Measurements from ENCODE around the gene PECR. TPM values are rescaled to one million over a fixed set of nuclear protein-coding genes. Genes with fewer than 3 reads are reported as not detected.

PECR gene
- total and polyA plus RNA-seq, 2 of the 13 experiments (the other 11 are each of a cell fraction or from before 2014, with no cell fraction given) = 151 to 153 TPM

DNA sequence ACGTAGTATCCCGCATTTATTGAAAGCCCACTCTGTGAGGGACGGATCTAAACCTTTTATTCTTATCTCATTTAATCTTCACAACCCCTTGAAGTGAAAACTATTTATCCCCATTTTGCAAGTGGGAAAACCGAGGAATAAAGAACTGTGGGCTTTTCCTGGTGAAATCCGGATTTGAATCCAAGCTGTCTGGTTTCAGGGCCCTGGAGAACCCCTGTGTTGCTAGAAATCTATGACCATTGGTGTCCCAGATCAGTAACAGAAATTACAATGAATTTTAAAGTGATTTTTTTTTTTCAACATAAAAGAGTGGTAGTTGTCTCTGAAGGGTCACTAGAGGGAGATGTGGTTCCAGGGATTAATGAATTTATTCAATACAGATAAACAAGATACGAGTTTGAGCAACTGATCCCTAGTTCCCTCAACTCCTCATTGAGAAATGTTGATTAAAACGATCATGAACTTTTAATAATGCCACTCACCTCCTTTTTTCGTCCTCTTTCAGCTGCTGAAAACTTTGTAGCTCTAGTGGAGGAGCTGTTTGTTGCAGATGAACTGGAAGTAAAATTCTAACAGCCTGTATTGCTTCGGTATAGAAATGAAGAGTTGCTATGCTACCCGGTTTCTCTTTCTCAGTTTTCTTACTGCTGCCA, 28.5 kb upstream of the PECR start (continued):
- TF ChIP-seq ZBTB37 (CRISPR knock-in tag; IDR thresholded peaks at IDR 0.05) (no peak), NFKB2 (CRISPR knock-in tag; IDR thresholded peaks at IDR 0.05; ENCODE audit: borderline replicate concordance) (no peak), MEIS1 (CRISPR knock-in tag; IDR thresholded peaks at IDR 0.05; ENCODE audit: borderline replicate concordance) (no peak), NR1H2 (CRISPR knock-in tag; IDR thresholded peaks at IDR 0.05; ENCODE audit: borderline replicate concordance, low read depth) (no peak), TCF7L2 (IDR thresholded peaks at IDR 0.05; ENCODE audit: low read depth, low read length) (no peak), SMARCC2 (IDR thresholded peaks at IDR 0.05) (no peak), TFDP2 (CRISPR knock-in tag; IDR thresholded peaks at IDR 0.05) (0 out of 2 replicates have a peak, but pooled peaks have one; percentile 21), KMT2B (CRISPR knock-in tag; IDR thresholded peaks at IDR 0.05) (peak; percentile 42), ZNF446 (CRISPR knock-in tag; IDR thresholded peaks at IDR 0.05) (no peak), DPF2 (CRISPR knock-in tag; IDR thresholded peaks at IDR 0.05; ENCODE audit: borderline replicate concordance, low read depth) (no peak), SCMH1 (CRISPR knock-in tag; IDR thresholded peaks at IDR 0.05; ENCODE audit: borderline replicate concordance) (no peak), ZNF746 (CRISPR knock-in tag; IDR thresholded peaks at IDR 0.05) (no peak), ELF4 (CRISPR knock-in tag; IDR thresholded peaks at IDR 0.05; ENCODE audit: borderline replicate concordance) (0 out of 2 replicates have a peak, but pooled peaks have one; percentile 12), ZNF740 (CRISPR knock-in tag; IDR thresholded peaks at IDR 0.05) (no peak)
- TF ChIP-seq, protein P1, sequence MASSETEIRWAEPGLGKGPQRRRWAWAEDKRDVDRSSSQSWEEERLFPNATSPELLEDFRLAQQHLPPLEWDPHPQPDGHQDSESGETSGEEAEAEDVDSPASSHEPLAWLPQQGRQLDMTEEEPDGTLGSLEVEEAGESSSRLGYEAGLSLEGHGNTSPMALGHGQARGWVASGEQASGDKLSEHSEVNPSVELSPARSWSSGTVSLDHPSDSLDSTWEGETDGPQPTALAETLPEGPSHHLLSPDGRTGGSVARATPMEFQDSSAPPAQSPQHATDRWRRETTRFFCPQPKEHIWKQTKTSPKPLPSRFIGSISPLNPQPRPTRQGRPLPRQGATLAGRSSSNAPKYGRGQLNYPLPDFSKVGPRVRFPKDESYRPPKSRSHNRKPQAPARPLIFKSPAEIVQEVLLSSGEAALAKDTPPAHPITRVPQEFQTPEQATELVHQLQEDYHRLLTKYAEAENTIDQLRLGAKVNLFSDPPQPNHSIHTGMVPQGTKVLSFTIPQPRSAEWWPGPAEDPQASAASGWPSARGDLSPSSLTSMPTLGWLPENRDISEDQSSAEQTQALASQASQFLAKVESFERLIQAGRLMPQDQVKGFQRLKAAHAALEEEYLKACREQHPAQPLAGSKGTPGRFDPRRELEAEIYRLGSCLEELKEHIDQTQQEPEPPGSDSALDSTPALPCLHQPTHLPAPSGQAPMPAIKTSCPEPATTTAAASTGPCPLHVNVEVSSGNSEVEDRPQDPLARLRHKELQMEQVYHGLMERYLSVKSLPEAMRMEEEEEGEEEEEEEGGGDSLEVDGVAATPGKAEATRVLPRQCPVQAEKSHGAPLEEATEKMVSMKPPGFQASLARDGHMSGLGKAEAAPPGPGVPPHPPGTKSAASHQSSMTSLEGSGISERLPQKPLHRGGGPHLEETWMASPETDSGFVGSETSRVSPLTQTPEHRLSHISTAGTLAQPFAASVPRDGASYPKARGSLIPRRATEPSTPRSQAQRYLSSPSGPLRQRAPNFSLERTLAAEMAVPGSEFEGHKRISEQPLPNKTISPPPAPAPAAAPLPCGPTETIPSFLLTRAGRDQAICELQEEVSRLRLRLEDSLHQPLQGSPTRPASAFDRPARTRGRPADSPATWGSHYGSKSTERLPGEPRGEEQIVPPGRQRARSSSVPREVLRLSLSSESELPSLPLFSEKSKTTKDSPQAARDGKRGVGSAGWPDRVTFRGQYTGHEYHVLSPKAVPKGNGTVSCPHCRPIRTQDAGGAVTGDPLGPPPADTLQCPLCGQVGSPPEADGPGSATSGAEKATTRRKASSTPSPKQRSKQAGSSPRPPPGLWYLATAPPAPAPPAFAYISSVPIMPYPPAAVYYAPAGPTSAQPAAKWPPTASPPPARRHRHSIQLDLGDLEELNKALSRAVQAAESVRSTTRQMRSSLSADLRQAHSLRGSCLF (CRISPR knock-in tag; IDR thresholded peaks at IDR 0.05; ENCODE audit: borderline replicate concordance) = no peak
- TF ChIP-seq, protein P2, sequence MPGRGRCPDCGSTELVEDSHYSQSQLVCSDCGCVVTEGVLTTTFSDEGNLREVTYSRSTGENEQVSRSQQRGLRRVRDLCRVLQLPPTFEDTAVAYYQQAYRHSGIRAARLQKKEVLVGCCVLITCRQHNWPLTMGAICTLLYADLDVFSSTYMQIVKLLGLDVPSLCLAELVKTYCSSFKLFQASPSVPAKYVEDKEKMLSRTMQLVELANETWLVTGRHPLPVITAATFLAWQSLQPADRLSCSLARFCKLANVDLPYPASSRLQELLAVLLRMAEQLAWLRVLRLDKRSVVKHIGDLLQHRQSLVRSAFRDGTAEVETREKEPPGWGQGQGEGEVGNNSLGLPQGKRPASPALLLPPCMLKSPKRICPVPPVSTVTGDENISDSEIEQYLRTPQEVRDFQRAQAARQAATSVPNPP (CRISPR knock-in tag; IDR thresholded peaks at IDR 0.05) = no peak
- TF ChIP-seq, protein P3, sequence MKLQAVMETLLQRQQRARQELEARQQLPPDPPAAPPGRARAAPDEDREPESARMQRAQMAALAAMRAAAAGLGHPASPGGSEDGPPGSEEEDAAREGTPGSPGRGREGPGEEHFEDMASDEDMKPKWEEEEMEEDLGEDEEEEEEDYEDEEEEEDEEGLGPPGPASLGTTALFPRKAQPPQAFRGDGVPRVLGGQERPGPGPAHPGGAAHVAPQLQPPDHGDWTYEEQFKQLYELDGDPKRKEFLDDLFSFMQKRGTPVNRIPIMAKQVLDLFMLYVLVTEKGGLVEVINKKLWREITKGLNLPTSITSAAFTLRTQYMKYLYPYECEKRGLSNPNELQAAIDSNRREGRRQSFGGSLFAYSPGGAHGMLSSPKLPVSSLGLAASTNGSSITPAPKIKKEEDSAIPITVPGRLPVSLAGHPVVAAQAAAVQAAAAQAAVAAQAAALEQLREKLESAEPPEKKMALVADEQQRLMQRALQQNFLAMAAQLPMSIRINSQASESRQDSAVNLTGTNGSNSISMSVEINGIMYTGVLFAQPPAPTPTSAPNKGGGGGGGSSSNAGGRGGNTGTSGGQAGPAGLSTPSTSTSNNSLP (IDR thresholded peaks at IDR 0.05; ENCODE audit: low read depth, low read length) = peak; percentile 74
